Upper lobe of left lung (tissue), 6 donors: ENCODE results near the gene EMX2. TPM values are rescaled to one million over a fixed set of nuclear protein-coding genes. Genes with fewer than 3 reads are reported as not detected.

Experiments used
- ATAC-seq, 2 donors: fragments of 200-7000 bp; cut with Tn5 transposase; one replicate each; pipeline ENCODE4 v1.9.1; 2022; ENCODE audit warnings: mild to moderate bottlenecking in 2 of 2, moderate library complexity in 2 of 2; ENCODE audit not compliant: low FRiP score in 2 of 2
- DNase-seq, 2 donors: peaks; one replicate each; pipeline ENCODE4 v3.0.0-alpha.2; 2019 to 2020
- H3K27ac ChIP-seq, 4 donors: fragments of 200-600 bp; sonication (generic); one replicate each; pipeline ENCODE4 v1.5.1; 2016 to 2019
- H3K27me3 ChIP-seq, 4 donors: fragments of 200-600 bp; sonication (generic); one replicate each; pipeline ENCODE4 v1.5.1; 2017 to 2019
- H3K36me3 ChIP-seq, 4 donors: fragments of 200-600 bp; sonication (generic); one replicate each; pipeline ENCODE4 v1.5.1; 2016 to 2019
- H3K4me1 ChIP-seq, 4 donors: fragments of 200-600 bp; sonication (generic); one replicate each; pipeline ENCODE4 v1.5.1; 2018 to 2019
- H3K4me3 ChIP-seq, 4 donors: fragments of 200-600 bp; sonication (generic); one replicate each; pipeline ENCODE4 v1.5.1; 2017 to 2019; ENCODE audit warnings: mild to moderate bottlenecking in 2 of 4, moderate library complexity in 1 of 4
- H3K9me3 ChIP-seq, 4 donors: fragments of 200-600 bp; sonication (generic); one replicate each; pipeline ENCODE4 v1.5.1; 2018 to 2019
- EP300 ChIP-seq, 4 donors: sonication (generic); formaldehyde crosslinking; IDR thresholded peaks; one replicate each; pipeline ENCODE4 v1.5.1; 2017; ENCODE audit warnings: antibody characterized with exemption in 4 of 4, control low read depth in 2 of 4
- POLR2A ChIP-seq, 4 donors: fragments of 450-650 bp; IDR thresholded peaks; one replicate each; pipeline ENCODE4 v1.5.1; 2016 to 2017; ENCODE audit warnings: antibody characterized with exemption in 4 of 4, mild to moderate bottlenecking in 2 of 4
- POLR2AphosphoS5 ChIP-seq, 2 donors: sonication (generic); formaldehyde crosslinking; IDR thresholded peaks; one replicate each; pipeline ENCODE4 v1.5.1; 2017; ENCODE audit warnings: antibody characterized with exemption in 2 of 2
- WGBS, 2 donors: methylation state at CpG; one replicate each; pipeline ENCODE4 v1.1.5; 2017 to 2018; 5-methylcytosine and 5-hydroxymethylcytosine counted together
- total RNA-seq, 6 donors: library from RNA; depleted of rRNA in 4 of 6; stranded (reverse); fragments of >200 nt in 4 of 6; gene quantifications; one replicate each; pipeline versions ENCODE4 v1.1.0 to v1.2.1, GENCODE V29; 2016 to 2021
- TF ChIP-seq, protein P1 (sequence below), 6 experiments: fragments of 450-650 bp in 4 of 6; fragments of 200-600 bp in 2 of 6; sonication (generic) in 2 of 6; IDR thresholded peaks; one replicate each; pipeline ENCODE4 v1.5.1; 2016 to 2019; ENCODE audit warnings: antibody characterized with exemption in 6 of 6
- donor health status: DM: no; HTN: no; CAD: no; lungs with moderate emphysema.
- donor health status: DM: no; HTN: yes; CAD: no; lungs with severe emphysema.

The EMX2 gene
- total RNA-seq, 6 donors from 2014 or later: 0.09 TPM; not detected in 5

DNA sequence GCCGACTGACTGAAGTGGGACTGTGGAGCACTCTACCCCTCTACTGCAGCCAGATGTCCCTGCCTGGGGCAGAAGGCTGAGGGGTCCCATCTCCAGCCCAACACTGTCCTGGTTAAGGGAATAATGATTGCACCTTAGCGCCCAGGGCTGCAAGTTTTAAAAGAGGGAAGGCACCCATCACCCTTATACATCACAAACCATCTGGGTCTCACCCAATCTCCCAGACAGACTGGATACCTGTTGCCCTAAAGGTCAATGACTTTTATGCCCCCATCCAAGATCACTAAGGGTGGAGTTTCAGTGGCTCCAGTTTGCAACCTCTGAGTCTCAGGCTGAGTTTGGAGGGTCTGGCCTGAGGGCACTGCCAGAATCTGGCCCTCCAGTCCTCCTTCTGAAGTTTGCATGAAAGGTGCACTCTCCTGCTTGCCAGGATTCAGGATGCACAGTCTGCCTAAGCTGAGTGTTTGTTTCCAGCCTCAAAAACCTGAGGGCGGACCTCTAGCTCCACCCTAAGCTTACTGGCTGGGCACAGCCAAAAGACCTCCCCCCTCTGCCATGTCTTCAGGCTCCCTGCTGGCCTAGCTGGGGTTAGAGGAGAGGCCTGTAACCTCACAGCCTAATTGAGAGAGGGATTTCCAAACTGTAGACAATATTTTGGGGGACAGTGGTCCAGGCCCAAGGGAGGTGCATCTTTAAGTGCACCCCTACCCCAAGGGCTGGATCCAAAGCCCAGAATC, 2.5 kb upstream of the EMX2 start:
- Histone ChIP-seq H3K27me3 (peaks cover under 1 to 88% (median 56%) of the 10 kb centered on the region in 4 donors), H3K4me1 (peaks cover 39 to 68% (median 41%) of the 10 kb centered on the region in 4 donors), H3K4me3 (no peak overlapping the region), H3K27ac (no peak overlapping the region), H3K36me3 (no peaks in the 10 kb centered on the region), H3K9me3 (no peaks in the 10 kb centered on the region)
- TF ChIP-seq, protein P1, sequence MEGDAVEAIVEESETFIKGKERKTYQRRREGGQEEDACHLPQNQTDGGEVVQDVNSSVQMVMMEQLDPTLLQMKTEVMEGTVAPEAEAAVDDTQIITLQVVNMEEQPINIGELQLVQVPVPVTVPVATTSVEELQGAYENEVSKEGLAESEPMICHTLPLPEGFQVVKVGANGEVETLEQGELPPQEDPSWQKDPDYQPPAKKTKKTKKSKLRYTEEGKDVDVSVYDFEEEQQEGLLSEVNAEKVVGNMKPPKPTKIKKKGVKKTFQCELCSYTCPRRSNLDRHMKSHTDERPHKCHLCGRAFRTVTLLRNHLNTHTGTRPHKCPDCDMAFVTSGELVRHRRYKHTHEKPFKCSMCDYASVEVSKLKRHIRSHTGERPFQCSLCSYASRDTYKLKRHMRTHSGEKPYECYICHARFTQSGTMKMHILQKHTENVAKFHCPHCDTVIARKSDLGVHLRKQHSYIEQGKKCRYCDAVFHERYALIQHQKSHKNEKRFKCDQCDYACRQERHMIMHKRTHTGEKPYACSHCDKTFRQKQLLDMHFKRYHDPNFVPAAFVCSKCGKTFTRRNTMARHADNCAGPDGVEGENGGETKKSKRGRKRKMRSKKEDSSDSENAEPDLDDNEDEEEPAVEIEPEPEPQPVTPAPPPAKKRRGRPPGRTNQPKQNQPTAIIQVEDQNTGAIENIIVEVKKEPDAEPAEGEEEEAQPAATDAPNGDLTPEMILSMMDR (IDR thresholded peaks at IDR 0.05): no peak
- TF ChIP-seq EP300 (IDR thresholded peaks at IDR 0.05) (no peak), POLR2AphosphoS5 (IDR thresholded peaks at IDR 0.05) (no peak), POLR2A (IDR thresholded peaks at IDR 0.05) (no peak)
- DNase-seq (no peak), ATAC-seq (no peak)
- WGBS, 2 donors: 49% methylated on average over 3 of the region's 3 CpGs; no CpG with 5 or more reads in 1 of the 2 donors

DNA sequence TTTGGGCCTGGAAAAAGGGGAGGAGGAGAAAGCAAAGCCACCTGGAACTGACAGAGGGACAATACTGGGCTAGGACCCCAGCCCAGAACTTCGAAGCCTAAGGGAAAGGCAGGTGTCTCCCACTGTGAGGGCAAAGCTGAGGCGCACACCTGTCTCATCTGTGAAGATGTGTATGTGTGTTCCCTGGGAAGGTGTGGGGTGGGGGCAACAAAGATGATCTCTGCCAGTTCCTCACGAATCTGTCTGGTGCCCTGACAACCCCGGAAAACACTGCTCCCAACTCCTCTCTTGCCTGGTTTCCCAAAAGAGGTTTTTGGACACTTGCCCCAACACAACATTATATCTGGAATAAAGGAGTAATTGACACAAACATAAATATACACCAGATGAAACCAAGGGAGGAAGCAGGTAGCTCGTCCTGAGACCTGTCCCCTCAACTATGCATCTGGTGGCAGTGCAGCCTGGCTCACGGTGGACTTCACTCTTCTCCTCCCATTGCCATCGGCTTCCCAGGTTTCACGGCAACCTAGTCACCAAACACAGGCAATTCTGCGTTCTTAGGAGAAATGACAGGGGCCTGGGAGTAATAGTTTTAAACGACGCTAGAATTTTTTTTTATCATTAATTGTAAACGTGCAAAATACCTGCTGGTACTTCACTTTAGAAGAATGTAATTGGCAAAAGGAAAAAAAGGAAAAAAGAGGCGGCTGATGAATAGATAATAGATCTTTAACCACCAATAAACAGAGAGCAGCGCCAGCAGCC, 1.7 kb upstream of the EMX2 start:
- Histone ChIP-seq H3K4me1 (peaks cover 38 to 68% (median 42%) of the 10 kb centered on the region in 4 donors), H3K4me3 (no peak overlapping the region), H3K27me3 (peaks cover 2 to 88% (median 56%) of the 10 kb centered on the region in 4 donors), H3K36me3 (no peaks in the 10 kb centered on the region), H3K27ac (no peak overlapping the region), H3K9me3 (no peaks in the 10 kb centered on the region)
- ATAC-seq: no peak
- TF ChIP-seq POLR2A (IDR thresholded peaks at IDR 0.05): no peak
- TF ChIP-seq EP300 (IDR thresholded peaks at IDR 0.05): no peak
- no peak for TF ChIP-seq POLR2AphosphoS5 (IDR thresholded peaks at IDR 0.05)
- TF ChIP-seq, protein P1 (IDR thresholded peaks at IDR 0.05): no peak
- 27 to 31% methylated on average over 14 of the region's 14 CpGs for WGBS, 2 donors
- DNase-seq: no peak

DNA sequence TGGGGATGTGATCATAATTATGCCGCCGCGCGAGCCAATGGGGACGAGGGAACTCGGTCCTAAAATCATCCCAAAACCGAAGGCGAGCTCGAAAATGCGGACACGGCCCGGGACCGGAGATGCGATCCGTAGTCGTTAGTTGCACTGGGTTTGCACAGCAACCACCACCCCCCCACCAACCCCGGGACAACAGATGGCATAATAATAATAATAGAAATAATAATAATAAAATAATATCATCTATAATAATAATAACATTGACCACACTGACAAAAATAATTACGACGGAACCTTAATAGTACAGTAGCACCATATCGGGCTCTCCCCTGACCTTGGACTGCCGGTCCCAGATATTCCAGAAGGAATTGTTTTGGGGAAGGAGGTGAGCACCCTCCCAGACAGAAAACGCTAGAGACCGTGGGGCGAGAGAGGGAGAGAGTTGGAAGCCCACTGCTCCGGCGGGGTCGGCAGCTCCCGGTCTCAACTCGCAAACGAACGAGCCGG, 1.1 kb upstream of the EMX2 start:
- ATAC-seq: peak in 1 of 2 donors; percentile 60
- no peak overlapping the region for H3K4me3 ChIP-seq
- DNase-seq: no peak
- WGBS, 2 donors: 13 to 14% methylated on average over 32 of the region's 32 CpGs
- no peaks in the 10 kb centered on the region for H3K9me3 ChIP-seq
- no peak overlapping the region for H3K27ac ChIP-seq
- no peak for TF ChIP-seq POLR2A (IDR thresholded peaks at IDR 0.05)
- no peak for TF ChIP-seq EP300 (IDR thresholded peaks at IDR 0.05)
- TF ChIP-seq POLR2AphosphoS5 (IDR thresholded peaks at IDR 0.05): no peak
- TF ChIP-seq, protein P1 (IDR thresholded peaks at IDR 0.05): no peak
- peaks cover 2 to 89% (median 52%) of the 10 kb centered on the region in 4 donors for H3K27me3 ChIP-seq
- H3K4me1 ChIP-seq: peaks cover 38 to 68% (median 42%) of the 10 kb centered on the region in 4 donors
- H3K36me3 ChIP-seq: no peaks in the 10 kb centered on the region

DNA sequence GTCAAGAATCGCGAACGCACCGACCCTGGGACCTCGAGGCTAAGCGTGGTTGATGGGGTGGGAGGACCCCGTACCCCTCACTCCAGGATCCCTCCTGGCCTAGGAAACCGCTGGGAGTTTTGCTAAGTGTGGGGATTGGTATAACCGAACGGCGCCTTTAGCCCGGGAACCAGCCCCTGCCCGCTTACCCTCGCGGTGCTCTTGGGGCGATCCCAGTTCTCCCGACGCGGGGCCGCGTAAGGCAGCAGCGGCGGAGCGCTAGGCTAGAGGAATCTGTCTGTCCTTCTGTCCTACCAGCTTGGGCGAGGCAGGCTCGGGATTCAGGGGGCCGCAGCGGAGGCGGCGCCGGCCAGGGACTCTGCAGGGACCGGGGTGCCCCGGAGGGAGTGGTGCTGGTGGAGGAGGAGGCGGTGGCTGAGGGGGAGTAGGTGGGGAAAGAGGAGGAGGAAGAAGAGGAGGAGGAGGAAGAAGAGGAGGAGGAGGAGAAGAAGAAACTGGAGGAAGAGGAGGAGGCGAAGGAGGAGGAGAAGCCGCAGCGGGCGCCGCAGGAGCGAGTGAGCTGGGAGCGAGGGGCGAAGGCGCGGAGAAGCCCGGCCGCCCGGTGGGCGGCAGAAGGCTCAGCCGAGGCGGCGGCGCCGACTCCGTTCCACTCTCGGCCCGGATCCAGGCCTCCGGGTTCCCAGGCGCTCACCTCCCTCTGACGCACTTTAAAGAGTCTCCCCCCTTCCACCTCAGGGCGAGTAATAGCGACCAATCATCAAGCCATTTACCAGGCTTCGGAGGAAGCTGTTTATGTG, 439 bp upstream of the EMX2 start:
- Histone ChIP-seq H3K9me3 (no peaks in the 10 kb centered on the region), H3K4me1 (peaks cover 38 to 65% (median 46%) of the 10 kb centered on the region in 4 donors), H3K36me3 (no peaks in the 10 kb centered on the region), H3K27me3 (peaks cover 2 to 89% (median 50%) of the 10 kb centered on the region in 4 donors), H3K4me3 (no peak overlapping the region), H3K27ac (no peak overlapping the region)
- TF ChIP-seq, protein P1 (IDR thresholded peaks at IDR 0.05): no peak
- TF ChIP-seq POLR2A (IDR thresholded peaks at IDR 0.05) (no peak), POLR2AphosphoS5 (IDR thresholded peaks at IDR 0.05) (no peak), EP300 (IDR thresholded peaks at IDR 0.05) (no peak)
- peak in 1 of 2 donors; percentile 81 for DNase-seq
- WGBS, 2 donors: 5 to 6% methylated on average over 60 to 61 of the region's 62 CpGs
- peak in 1 of 2 donors; percentile 70 for ATAC-seq
